ENCODE results near the gene ARHGAP24.

DNA sequence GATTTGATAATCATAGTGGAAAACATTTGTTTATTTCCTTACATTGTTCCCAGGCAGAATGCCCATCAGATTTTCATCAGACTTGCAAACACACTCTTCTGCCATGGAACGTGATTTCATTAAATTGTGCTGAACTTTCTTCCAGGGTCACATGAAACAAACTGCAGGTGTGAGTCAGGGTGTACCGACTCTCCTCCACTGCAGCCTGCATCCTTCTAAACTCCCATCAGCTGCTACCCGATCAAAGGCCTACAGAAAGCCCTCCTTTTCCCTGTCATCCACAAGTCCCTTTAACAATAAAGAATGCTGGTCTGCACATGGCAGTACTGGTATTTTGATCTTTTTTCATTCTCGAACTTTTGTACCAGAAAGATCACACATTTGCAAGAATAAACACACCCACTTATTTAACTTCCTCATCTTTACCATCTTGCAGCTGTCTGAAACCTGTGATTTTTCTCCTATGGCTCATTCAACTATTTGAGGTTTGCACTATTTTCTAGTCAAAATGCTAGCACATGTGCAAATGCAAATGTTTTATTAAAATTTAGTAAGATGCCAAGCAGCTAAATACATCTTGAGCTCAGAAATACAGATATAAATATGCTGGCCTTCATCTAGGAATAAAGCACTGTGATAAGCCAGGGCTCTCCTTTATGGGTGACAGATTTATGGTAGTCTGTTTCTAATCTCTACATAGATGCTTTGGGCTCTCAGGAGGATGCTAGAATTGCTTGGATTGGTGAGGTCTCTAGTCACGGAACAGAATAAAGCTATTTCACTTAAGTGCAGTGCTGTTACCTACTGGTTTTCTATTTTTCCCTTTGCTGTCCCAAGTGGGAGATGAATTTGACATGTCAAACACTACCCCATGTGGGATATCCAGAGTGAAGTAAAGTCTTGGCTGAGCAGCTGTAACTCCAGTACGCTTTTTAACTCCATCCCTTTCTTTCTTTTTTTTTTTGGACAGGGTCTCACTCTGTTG, 25.8 kb upstream of the ARHGAP24 start:
- TF ChIP-seq, protein P1, sequence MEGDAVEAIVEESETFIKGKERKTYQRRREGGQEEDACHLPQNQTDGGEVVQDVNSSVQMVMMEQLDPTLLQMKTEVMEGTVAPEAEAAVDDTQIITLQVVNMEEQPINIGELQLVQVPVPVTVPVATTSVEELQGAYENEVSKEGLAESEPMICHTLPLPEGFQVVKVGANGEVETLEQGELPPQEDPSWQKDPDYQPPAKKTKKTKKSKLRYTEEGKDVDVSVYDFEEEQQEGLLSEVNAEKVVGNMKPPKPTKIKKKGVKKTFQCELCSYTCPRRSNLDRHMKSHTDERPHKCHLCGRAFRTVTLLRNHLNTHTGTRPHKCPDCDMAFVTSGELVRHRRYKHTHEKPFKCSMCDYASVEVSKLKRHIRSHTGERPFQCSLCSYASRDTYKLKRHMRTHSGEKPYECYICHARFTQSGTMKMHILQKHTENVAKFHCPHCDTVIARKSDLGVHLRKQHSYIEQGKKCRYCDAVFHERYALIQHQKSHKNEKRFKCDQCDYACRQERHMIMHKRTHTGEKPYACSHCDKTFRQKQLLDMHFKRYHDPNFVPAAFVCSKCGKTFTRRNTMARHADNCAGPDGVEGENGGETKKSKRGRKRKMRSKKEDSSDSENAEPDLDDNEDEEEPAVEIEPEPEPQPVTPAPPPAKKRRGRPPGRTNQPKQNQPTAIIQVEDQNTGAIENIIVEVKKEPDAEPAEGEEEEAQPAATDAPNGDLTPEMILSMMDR (conservative IDR thresholded peaks at IDR 0.05) = no peak
- TF ChIP-seq ZFX (IDR thresholded peaks at IDR 0.05) = no peak
